Posterior vena cava (tissue), 2 donors: Measurements from ENCODE around the gene TMOD2. TPM values are rescaled to one million over a fixed set of nuclear protein-coding genes. Genes with fewer than 3 reads are reported as not detected.

Source experiments
- DNase-seq: peaks from one replicate; pipeline ENCODE4 v3.0.0-alpha.2; 2020; ENCODE audit warnings: low spot score
- intact Hi-C, 2 donors: fragments of 100-400 bp; cut with DNase I; formaldehyde crosslinking; loops; one replicate each; pipeline versions ENCODE4 v1.14.1 to v1.14.2; 2022 to 2023
- total RNA-seq, 2 donors: library from RNA; stranded (reverse); fragmentation: NEBNext Ultra II Directional; extraction: Animal tissue kit (Norgen Biotek cat#: 25700); gene quantifications; one replicate each; pipeline ENCODE4 v1.2.1, GENCODE V29; 2021
- donor health status: DM: yes; HTN: yes; CAD: no.
- donor health status: DM: yes; HTN: yes; CAD: no.

Gene TMOD2
- total RNA-seq, 2 donors from 2014 or later: 14.8 to 15.3 TPM

- no peak for DNase-seq
- intact Hi-C loops: no loop called here
Observed at GRCh38 chr15:51732646-51733045, 18.8 kb upstream of the TMOD2 start.

- intact Hi-C loops: no loop called here
- no peak for DNase-seq
Observed at GRCh38 chr15:51735228-51736010, 16.0 kb upstream of the TMOD2 start.

- intact Hi-C loops: no loop called here
- DNase-seq: no peak
Observed at GRCh38 chr15:51736069-51736468, 15.3 kb upstream of the TMOD2 start.

GRCh38 chr15:51736751-51737521 lies 14.5 kb upstream of the TMOD2 start:
- peak; percentile 82 for DNase-seq
- intact Hi-C loops: no loop called here

- intact Hi-C loops: no loop called here
- DNase-seq: peak; percentile 94
Observed at GRCh38 chr15:51737522-51738305, 13.7 kb upstream of the TMOD2 start, which contains the start of gene LYSMD2. TSS of gene LYSMD2 (minus strand) at chr15:51737655. CDS start at chr15:51737622, 33 bp downstream.

GRCh38 chr15:51738553-51738952 lies 12.8 kb upstream of the TMOD2 start:
- DNase-seq: no peak

GRCh38 chr15:51739061-51739712 lies 12.2 kb upstream of the TMOD2 start:
- DNase-seq: no peak
- intact Hi-C loops: no loop called here

More at GRCh38 chr15:51738553-51738952, 12.8 kb upstream of the TMOD2 start:
- intact Hi-C loops: no loop called here

GRCh38 chr15:51749307-51749706 lies 2.1 kb upstream of the TMOD2 start:
- no peak for DNase-seq
- intact Hi-C loops: no loop called here

GRCh38 chr15:51750186-51750585 lies 1.2 kb upstream of the TMOD2 start:
- intact Hi-C loops: no loop called here

GRCh38 chr15:51751697-51752683 lies 593 bp downstream of the TMOD2 start:
- intact Hi-C loops: no loop called here
- no peak for DNase-seq

More at GRCh38 chr15:51750186-51750585, 1.2 kb upstream of the TMOD2 start:
- no peak for DNase-seq

GRCh38 chr15:51752888-51753287 lies 1.5 kb downstream of the TMOD2 start:
- intact Hi-C loops: no loop called here
- no peak for DNase-seq

- intact Hi-C loops: no loop called here
- no peak for DNase-seq
Observed at GRCh38 chr15:51754267-51754666, 2.9 kb downstream of the TMOD2 start.

GRCh38 chr15:51755790-51756189 lies 4.4 kb downstream of the TMOD2 start:
- intact Hi-C loops: no loop called here

GRCh38 chr15:51756482-51756881 lies 5.1 kb downstream of the TMOD2 start:
- DNase-seq: no peak
- intact Hi-C loops: no loop called here

More at GRCh38 chr15:51755790-51756189, 4.4 kb downstream of the TMOD2 start:
- DNase-seq: no peak

GRCh38 chr15:51757450-51757849 lies 6.1 kb downstream of the TMOD2 start:
- intact Hi-C loops: no loop called here
- no peak for DNase-seq

GRCh38 chr15:51758645-51759044 lies 7.2 kb downstream of the TMOD2 start:
- intact Hi-C loops: no loop called here
- peak; percentile 81 for DNase-seq

- intact Hi-C loops: no loop called here
- no peak for DNase-seq
Observed at GRCh38 chr15:51759557-51760070, 8.2 kb downstream of the TMOD2 start.

- intact Hi-C loops: no loop called here
Observed at GRCh38 chr15:51760805-51761204, 9.4 kb downstream of the TMOD2 start.

More at GRCh38 chr15:51760805-51761204, 9.4 kb downstream of the TMOD2 start:
- no peak for DNase-seq
